H1 (cell line): ENCODE results near the gene UGT2A2. TPM values are rescaled to one million over a fixed set of nuclear protein-coding genes. Genes with fewer than 3 reads are reported as not detected.

ENCODE experiments used
- CTCF ChIA-PET: fragments of 300-600 bp; sonication (Branson Sonifier 250); formaldehyde crosslinking; loops from one replicate; lab custom pipeline; 2021; ENCODE audit not compliant: partially characterized antibody; lab: Charles Lee
- POLR2A ChIA-PET: fragments of 300-600 bp; sonication (Branson Sonifier 250); formaldehyde crosslinking; loops from one replicate; lab custom pipeline; 2021; ENCODE audit warnings: inconsistent platforms; ENCODE audit not compliant: partially characterized antibody; lab: Charles Lee
- DNase-seq, 2 experiments: peaks; one replicate each; pipeline versions ENCODE4 v3.0.0 to v3.0.0-alpha.2; 2010 to 2022; ENCODE audit warnings: low spot score in 2 of 2, low read depth in 1 of 2, mixed read lengths in 1 of 2
- FAIRE-seq: peaks from 2 replicates; lab custom pipeline; 2011; peaks lifted over from hg19 to GRCh38; lab: Jason Lieb, UNC
- H2AFZ ChIP-seq: 2 replicates; pipeline ENCODE4 v1.8.1; 2012; ENCODE audit warnings: low read length, inconsistent platforms
- H2AK5ac ChIP-seq: 2 replicates; pipeline ENCODE4 v1.6.1; 2013; ENCODE audit warnings: low read depth, low read length
- H2BK120ac ChIP-seq: replicated peaks from 2 replicates; pipeline ENCODE3; 2013; ENCODE audit warnings: low read depth, low read length, inconsistent platforms
- H2BK12ac ChIP-seq: 2 replicates; pipeline ENCODE4 v1.6.1; 2013; ENCODE audit warnings: low read depth, low read length
- H2BK15ac ChIP-seq: 2 replicates; pipeline ENCODE4 v1.6.1; 2013; ENCODE audit warnings: low read length
- H2BK20ac ChIP-seq: 2 replicates; pipeline ENCODE4 v1.6.1; 2013; ENCODE audit warnings: low read length
- H2BK5ac ChIP-seq: 2 replicates; pipeline ENCODE4 v1.6.1; 2013; ENCODE audit warnings: low read depth, low read length
- H3K14ac ChIP-seq: 2 replicates; pipeline ENCODE4 v1.6.1; 2013; ENCODE audit warnings: inconsistent platforms; ENCODE audit not compliant: insufficient read length
- H3K18ac ChIP-seq: 2 replicates; pipeline ENCODE4 v1.6.1; 2013; ENCODE audit warnings: low read length; ENCODE audit errors: extremely low read depth
- H3K23ac ChIP-seq: 2 replicates; pipeline ENCODE4 v1.6.1; 2013; ENCODE audit warnings: inconsistent platforms; ENCODE audit not compliant: insufficient read length
- H3K23me2 ChIP-seq: 2 replicates; pipeline ENCODE4 v1.6.1; 2013; ENCODE audit warnings: low read depth, low read length
- H3K27ac ChIP-seq: 2 replicates; pipeline ENCODE4 v1.6.1; 2011; ENCODE audit warnings: low read depth, low read length, inconsistent platforms
- H3K27me3 ChIP-seq, 4 experiments: replicated peaks in 1 of 4; 1 replicate in 1 of 4; 2 replicates in 3 of 4; pipeline versions ENCODE4 v1.6.1 to v1.8.1; 2011 to 2013; ENCODE audit warnings: low read length in 3 of 4, mild to moderate bottlenecking in 3 of 4, inconsistent platforms in 2 of 4, mixed read lengths in 2 of 4, moderate library complexity in 1 of 4; ENCODE audit not compliant: control insufficient read depth in 3 of 4, insufficient read depth in 3 of 4; ENCODE audit errors: extremely low read depth in 1 of 4
- H3K36me3 ChIP-seq, 4 experiments: 2 replicates each; pipeline versions ENCODE4 v1.6.1 to v1.8.1; 2011 to 2013; ENCODE audit warnings: mild to moderate bottlenecking in 4 of 4, low read length in 3 of 4, moderate library complexity in 2 of 4, control low read depth in 1 of 4, inconsistent platforms in 1 of 4; ENCODE audit not compliant: insufficient read depth in 4 of 4, control insufficient read depth in 2 of 4
- H3K4ac ChIP-seq: replicated peaks from 2 replicates; pipeline ENCODE3; 2013; ENCODE audit warnings: low read length, low read depth, mixed read lengths, inconsistent platforms; ENCODE audit not compliant: insufficient read length
- H3K4me1 ChIP-seq, 4 experiments: replicated peaks in 1 of 4; 1 replicate in 1 of 4; 2 replicates in 3 of 4; pipeline versions ENCODE4 v1.6.1 to v1.8.1; 2011 to 2013; ENCODE audit warnings: low read length in 3 of 4, inconsistent platforms in 2 of 4, mixed read lengths in 1 of 4; ENCODE audit not compliant: insufficient read depth in 4 of 4, control insufficient read depth in 3 of 4
- H3K4me2 ChIP-seq, 2 experiments: 2 replicates each; pipeline versions ENCODE4 v1.6.1 to v1.8.1; 2011 to 2013; ENCODE audit warnings: low read depth in 2 of 2, low read length in 2 of 2, control low read depth in 1 of 2, inconsistent platforms in 1 of 2, mild to moderate bottlenecking in 1 of 2; ENCODE audit not compliant: insufficient read depth in 1 of 2
- H3K4me3 ChIP-seq, 4 experiments: fragments of 200-600, 300-600 bp in 1 of 4; sonication (generic), shearing (Covaris generic), sonication (Bioruptor Twin) in 1 of 4; 2 replicates each; pipeline versions ENCODE4 v1.5.1 to v1.8.1; 2011 to 2016; ENCODE audit warnings: low read length in 4 of 4, low read depth in 3 of 4, control low read depth in 2 of 4, inconsistent platforms in 2 of 4, mild to moderate bottlenecking in 2 of 4, mixed read lengths in 1 of 4, moderate library complexity in 1 of 4; ENCODE audit not compliant: insufficient read depth in 2 of 4; ENCODE audit errors: extremely low read depth in 1 of 4
- H3K56ac ChIP-seq: replicated peaks from 2 replicates; pipeline ENCODE3; 2013; ENCODE audit warnings: low read depth, mild to moderate bottlenecking, mixed read lengths, low read length, inconsistent platforms; ENCODE audit not compliant: insufficient read length
- H3K79me1 ChIP-seq: 2 replicates; pipeline ENCODE4 v1.6.1; 2013; ENCODE audit warnings: low read depth, low read length, control low read depth
- H3K79me2 ChIP-seq, 2 experiments: 2 replicates each; pipeline versions ENCODE4 v1.6.1 to v1.8.1; 2012 to 2013; ENCODE audit warnings: low read length in 2 of 2, mild to moderate bottlenecking in 2 of 2, inconsistent platforms in 1 of 2; ENCODE audit not compliant: insufficient read depth in 2 of 2, control insufficient read depth in 1 of 2
- H3K9ac ChIP-seq, 4 experiments: replicated peaks in 1 of 4; 1 replicate in 1 of 4; 2 replicates in 3 of 4; pipeline versions ENCODE4 v1.6.1 to v1.8.1; 2011 to 2013; ENCODE audit warnings: low read depth in 3 of 4, low read length in 3 of 4, control low read depth in 2 of 4, mild to moderate bottlenecking in 2 of 4, moderate library complexity in 2 of 4, inconsistent platforms in 1 of 4; ENCODE audit errors: extremely low read depth in 1 of 4
- H3K9me3 ChIP-seq, 2 experiments: 2 replicates each; pipeline versions ENCODE4 v1.6.1 to v1.8.1; 2012 to 2013; ENCODE audit warnings: mild to moderate bottlenecking in 2 of 2, moderate library complexity in 2 of 2, control low read depth in 1 of 2, inconsistent platforms in 1 of 2, low read depth in 1 of 2, low read length in 1 of 2, mixed read lengths in 1 of 2; ENCODE audit not compliant: insufficient read depth in 2 of 2
- H4K20me1 ChIP-seq, 2 experiments: replicated peaks in 1 of 2; 2 replicates each; pipeline versions ENCODE3 to v1.8.1; 2011 to 2013; ENCODE audit warnings: inconsistent platforms in 2 of 2, low read length in 2 of 2, mild to moderate bottlenecking in 1 of 2; ENCODE audit not compliant: insufficient read depth in 2 of 2, control insufficient read depth in 1 of 2
- H4K5ac ChIP-seq: 2 replicates; pipeline ENCODE4 v1.6.1; 2013; ENCODE audit warnings: low read length, low read depth, mixed read lengths, inconsistent platforms; ENCODE audit not compliant: insufficient read length
- H4K8ac ChIP-seq: 2 replicates; pipeline ENCODE4 v1.8.0; 2013; ENCODE audit warnings: mild to moderate bottlenecking, moderate library complexity, low read length, inconsistent platforms; ENCODE audit not compliant: insufficient read depth; ENCODE audit errors: extremely low read depth
- H4K91ac ChIP-seq: replicated peaks from 2 replicates; pipeline ENCODE3; 2013; ENCODE audit warnings: low read length, mixed read lengths, inconsistent platforms; ENCODE audit not compliant: insufficient read length
- JUND ChIP-seq: IDR thresholded peaks from 2 replicates; pipeline ENCODE4 v1.6.1; 2011; ENCODE audit warnings: mild to moderate bottlenecking, improper control_type of control experiment, low read length
- WGBS, 2 experiments: shearing (Covaris generic) in 1 of 2; methylation state at CpG; one replicate each; pipeline versions ENCODE4 v1.1.6 to v1.1.7; 2013 to 2015; ENCODE audit warnings: low lambda C conversion rate in 2 of 2, mixed read lengths in 2 of 2, inconsistent platforms in 1 of 2, low coverage in 1 of 2, missing lambda C conversion rate in 1 of 2; ENCODE audit not compliant: insufficient replicate concordance in 2 of 2, insufficient coverage in 1 of 2, insufficient read length in 1 of 2; ENCODE audit errors: extremely low coverage in 1 of 2, missing lambda C conversion rate in 1 of 2; 5-methylcytosine and 5-hydroxymethylcytosine counted together
- polyA plus RNA-seq, 7 experiments: library from polyadenylated mRNA; depleted of rRNA in 3 of 7; stranded (reverse) in 5 of 7; unstranded in 2 of 7; fragments of >200 nt in 5 of 7; fragments of 200-250 nt in 2 of 7; gene quantifications; 1 replicate in 5 of 7; 2 replicates in 1 of 7; 4 replicates in 1 of 7; pipeline versions ENCODE4 v1.2.1 to v1.2.3, GENCODE V29; 2011 to 2013; ENCODE audit warnings: missing spikeins in 2 of 7, mixed read lengths in 2 of 7
- total RNA-seq: library from RNA; stranded (reverse); fragmentation: NEBNext Ultra II Directional; extraction: Animal tissue kit (Norgen Biotek cat#: 25700); gene quantifications from 2 replicates; pipeline ENCODE4 v1.2.1, GENCODE V29; 2021

UGT2A2 gene
- total and polyA plus RNA-seq, 2 of the 8 experiments (the other 6 are each of a cell fraction or from before 2014, with no cell fraction given), result not detected

DNA sequence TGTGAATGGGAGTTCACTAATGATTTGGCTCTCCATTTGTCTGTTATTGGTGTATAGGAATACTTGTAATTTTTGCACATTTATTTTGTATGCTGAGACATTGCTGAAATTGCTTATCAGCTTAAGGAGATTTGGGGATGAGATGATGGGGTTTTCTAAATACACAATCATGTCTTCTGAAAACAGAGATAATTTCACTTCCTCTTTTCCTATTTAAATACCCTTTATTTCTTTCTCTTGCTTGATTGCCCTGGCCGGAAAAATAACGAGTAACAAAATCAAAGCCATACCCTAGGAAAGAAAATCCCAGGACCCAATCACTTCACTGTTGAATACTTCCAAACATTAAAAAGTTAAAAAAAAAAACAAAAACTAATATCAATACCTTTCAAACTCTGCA is 76.0 kb downstream of the UGT2A2 start:
- FAIRE-seq (no peak), DNase-seq (no peak)
- Histone ChIP-seq H2BK15ac (no peak overlapping the region), H2AK5ac (no peak overlapping the region), H3K56ac (no peak overlapping the region), H3K23me2 (no peaks in the 10 kb centered on the region), H3K9me3 (no peaks in the 10 kb centered on the region), H3K14ac (no peak overlapping the region), H3K79me1 (no peaks in the 10 kb centered on the region), H3K4ac (no peak overlapping the region), H2BK12ac (no peak overlapping the region), H3K36me3 (no peaks in the 10 kb centered on the region), H3K4me2 (no peak overlapping the region), H3K9ac (no peak overlapping the region), H3K23ac (no peak overlapping the region), H2BK120ac (no peak overlapping the region), H3K27ac (no peak overlapping the region), H3K18ac (no peak overlapping the region), H2BK20ac (no peak overlapping the region), H4K8ac (no peak overlapping the region), H4K20me1 (no peaks in the 10 kb centered on the region), H4K5ac (no peak overlapping the region), H4K91ac (no peak overlapping the region), H3K4me1 (no peaks in the 10 kb centered on the region), H3K4me3 (no peak overlapping the region), H3K79me2 (no peaks in the 10 kb centered on the region), H3K27me3 (no peaks in the 10 kb centered on the region), H2BK5ac (no peak overlapping the region), H2AFZ (no peak overlapping the region)
- ChIA-PET CTCF (no interaction called here), POLR2A (no interaction called here)
- 45% methylated on average over 2 of the region's 2 CpGs; no CpG with 5 or more reads in 1 of the 2 experiments for WGBS, 2 experiments
- no peak for TF ChIP-seq JUND
